ENCODE measurements around the gene NEK1. TPM values are rescaled to one million over a fixed set of nuclear protein-coding genes. Genes with fewer than 3 reads are reported as not detected.

NEK1 gene
- total RNA-seq, 1 experiment from 2014 or later: 10.3 TPM

GRCh38 chr4:169594560-169595195, 17.7 kb downstream of the NEK1 start:
- ChIA-PET CTCF (interaction anchor here (1.2 kb wide), 1 partner anchor 10 kb away, joined by 3 read pairs; no protein-coding TSS in a partner anchor), POLR2A (no interaction called here)
- no peak for TF ChIP-seq EMX1 (CRISPR knock-in tag; IDR thresholded peaks at IDR 0.05)
- Mint-ChIP-seq H3K4me1 (no peaks in the 10 kb centered on the region), H3K36me3 (no peaks in the 10 kb centered on the region), H3K9me3 (no peaks in the 10 kb centered on the region), H3K27me3 (ENCODE audit: low read depth) (no peaks in the 10 kb centered on the region), H3K4me3 (no peak overlapping the region), H3K27ac (no peak overlapping the region)
- DNase-seq (ENCODE audit: low spot score) (no peak), ATAC-seq (no peak)

DNA sequence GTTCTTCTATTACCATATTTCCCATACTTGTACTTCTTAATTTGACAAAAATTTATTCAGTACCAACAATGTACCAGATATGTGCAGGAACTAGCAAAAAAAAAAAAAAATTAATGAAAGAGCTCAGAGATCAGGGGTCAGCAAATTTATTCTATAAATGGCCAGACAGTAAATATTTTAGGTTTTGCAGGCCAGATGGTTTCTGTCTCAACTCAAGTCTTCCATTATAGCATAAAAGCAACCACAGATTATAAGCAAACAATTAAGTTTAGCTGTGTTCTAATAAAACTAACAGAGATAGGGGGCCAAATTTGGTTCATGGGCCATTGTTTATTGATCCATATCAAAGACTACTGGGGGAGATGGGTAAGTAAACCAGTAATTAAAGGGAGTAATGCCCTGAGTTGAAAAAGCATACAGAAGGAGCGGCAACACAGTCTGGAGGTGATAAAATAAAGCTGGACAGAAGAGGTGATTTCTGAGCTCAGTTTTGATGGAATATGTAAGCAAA, 19.3 kb downstream of the NEK1 start:
- no peaks in the 10 kb centered on the region for H3K9me3 Mint-ChIP-seq
- DNase-seq (ENCODE audit: low spot score): no peak
- H3K4me1 Mint-ChIP-seq: no peaks in the 10 kb centered on the region
- TF ChIP-seq ZNF396 (CRISPR knock-in tag; IDR thresholded peaks at IDR 0.05; ENCODE audit: borderline replicate concordance) (no peak), ZNF317 (CRISPR knock-in tag; IDR thresholded peaks at IDR 0.05; ENCODE audit: borderline replicate concordance, low read depth) (no peak), E2F1 (CRISPR knock-in tag; IDR thresholded peaks at IDR 0.05) (no peak), NR2C2 (CRISPR knock-in tag; IDR thresholded peaks at IDR 0.05) (no peak), CREM (CRISPR knock-in tag; IDR thresholded peaks at IDR 0.05) (no peak), ZNF219 (CRISPR knock-in tag; IDR thresholded peaks at IDR 0.05; ENCODE audit: borderline replicate concordance) (no peak), MAX (CRISPR knock-in tag; IDR thresholded peaks at IDR 0.05) (no peak), PRRX2 (CRISPR knock-in tag; IDR thresholded peaks at IDR 0.05) (no peak), CBFB (CRISPR knock-in tag; IDR thresholded peaks at IDR 0.05; ENCODE audit: low read depth) (no peak), GTF2I (CRISPR knock-in tag; conservative IDR thresholded peaks at IDR 0.05) (no peak), STAT6 (CRISPR knock-in tag; conservative IDR thresholded peaks at IDR 0.05; ENCODE audit: low read depth) (no peak), FOXP1 (CRISPR knock-in tag; IDR thresholded peaks at IDR 0.05; ENCODE audit: borderline replicate concordance) (no peak), SMAD3 (CRISPR knock-in tag; IDR thresholded peaks at IDR 0.05; ENCODE audit: borderline replicate concordance) (no peak), RELA (CRISPR knock-in tag; IDR thresholded peaks at IDR 0.05; ENCODE audit: borderline replicate concordance) (no peak)
- TF ChIP-seq, protein P1, sequence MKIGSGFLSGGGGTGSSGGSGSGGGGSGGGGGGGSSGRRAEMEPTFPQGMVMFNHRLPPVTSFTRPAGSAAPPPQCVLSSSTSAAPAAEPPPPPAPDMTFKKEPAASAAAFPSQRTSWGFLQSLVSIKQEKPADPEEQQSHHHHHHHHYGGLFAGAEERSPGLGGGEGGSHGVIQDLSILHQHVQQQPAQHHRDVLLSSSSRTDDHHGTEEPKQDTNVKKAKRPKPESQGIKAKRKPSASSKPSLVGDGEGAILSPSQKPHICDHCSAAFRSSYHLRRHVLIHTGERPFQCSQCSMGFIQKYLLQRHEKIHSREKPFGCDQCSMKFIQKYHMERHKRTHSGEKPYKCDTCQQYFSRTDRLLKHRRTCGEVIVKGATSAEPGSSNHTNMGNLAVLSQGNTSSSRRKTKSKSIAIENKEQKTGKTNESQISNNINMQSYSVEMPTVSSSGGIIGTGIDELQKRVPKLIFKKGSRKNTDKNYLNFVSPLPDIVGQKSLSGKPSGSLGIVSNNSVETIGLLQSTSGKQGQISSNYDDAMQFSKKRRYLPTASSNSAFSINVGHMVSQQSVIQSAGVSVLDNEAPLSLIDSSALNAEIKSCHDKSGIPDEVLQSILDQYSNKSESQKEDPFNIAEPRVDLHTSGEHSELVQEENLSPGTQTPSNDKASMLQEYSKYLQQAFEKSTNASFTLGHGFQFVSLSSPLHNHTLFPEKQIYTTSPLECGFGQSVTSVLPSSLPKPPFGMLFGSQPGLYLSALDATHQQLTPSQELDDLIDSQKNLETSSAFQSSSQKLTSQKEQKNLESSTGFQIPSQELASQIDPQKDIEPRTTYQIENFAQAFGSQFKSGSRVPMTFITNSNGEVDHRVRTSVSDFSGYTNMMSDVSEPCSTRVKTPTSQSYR (CRISPR knock-in tag; IDR thresholded peaks at IDR 0.05): no peak
- no peak for ATAC-seq
- CTCF ChIA-PET: no interaction called here
- H3K4me3 Mint-ChIP-seq: no peak overlapping the region
- H3K27me3 Mint-ChIP-seq (ENCODE audit: low read depth): no peaks in the 10 kb centered on the region
- H3K27ac Mint-ChIP-seq: no peak overlapping the region
- POLR2A ChIA-PET: no interaction called here
- H3K36me3 Mint-ChIP-seq: no peaks in the 10 kb centered on the region
